Measurements from ENCODE around the gene TMCC3. TPM values are rescaled to one million over a fixed set of nuclear protein-coding genes. Genes with fewer than 3 reads are reported as not detected.

The TMCC3 gene
- total RNA-seq, 1 experiment from 2014 or later, result 0.92 TPM

DNA sequence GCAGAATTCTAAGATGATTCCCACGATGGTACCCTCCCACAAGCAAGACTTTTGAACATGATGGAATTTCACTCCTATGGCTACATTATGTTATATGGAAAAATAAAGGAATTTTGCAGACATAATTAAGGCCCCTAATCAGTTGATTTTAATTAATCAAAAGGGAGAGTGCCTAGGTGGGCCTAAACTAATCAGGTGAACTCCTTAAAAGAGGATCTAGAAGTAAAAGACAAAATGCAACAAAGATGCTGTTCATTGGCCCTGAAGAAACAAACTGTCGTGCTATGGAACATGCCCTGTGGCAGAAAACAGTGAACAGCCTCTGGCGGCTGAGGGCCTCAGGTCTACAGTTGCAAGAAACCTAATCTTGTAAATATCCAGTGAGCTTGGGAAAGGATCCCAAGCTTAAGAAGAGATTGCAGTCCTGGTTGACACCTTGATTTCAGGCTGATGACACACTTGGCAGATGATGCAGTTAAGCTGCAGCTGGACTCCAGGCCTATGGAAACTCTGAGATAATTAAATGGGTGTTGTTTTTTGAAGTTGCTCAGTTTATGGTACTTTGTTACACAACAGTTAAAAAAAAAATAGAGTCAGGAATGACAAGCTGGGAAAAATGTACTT is 13.8 kb downstream of the TMCC3 start:
- in situ Hi-C loops (cut with HindIII; ENCODE audit: low pct_unique_long_range_greater_than_20kb, low sequenced_read_pairs) (no loop called here), intact Hi-C loops (cut with micrococcal nuclease; ENCODE audit: unreplicated experiment) (no loop called here)
- H3K4me1 ChIP-seq (ENCODE audit: control insufficient read depth, insufficient read depth, low read length), result no peaks in the 10 kb centered on the region
- TF ChIP-seq, protein P1, sequence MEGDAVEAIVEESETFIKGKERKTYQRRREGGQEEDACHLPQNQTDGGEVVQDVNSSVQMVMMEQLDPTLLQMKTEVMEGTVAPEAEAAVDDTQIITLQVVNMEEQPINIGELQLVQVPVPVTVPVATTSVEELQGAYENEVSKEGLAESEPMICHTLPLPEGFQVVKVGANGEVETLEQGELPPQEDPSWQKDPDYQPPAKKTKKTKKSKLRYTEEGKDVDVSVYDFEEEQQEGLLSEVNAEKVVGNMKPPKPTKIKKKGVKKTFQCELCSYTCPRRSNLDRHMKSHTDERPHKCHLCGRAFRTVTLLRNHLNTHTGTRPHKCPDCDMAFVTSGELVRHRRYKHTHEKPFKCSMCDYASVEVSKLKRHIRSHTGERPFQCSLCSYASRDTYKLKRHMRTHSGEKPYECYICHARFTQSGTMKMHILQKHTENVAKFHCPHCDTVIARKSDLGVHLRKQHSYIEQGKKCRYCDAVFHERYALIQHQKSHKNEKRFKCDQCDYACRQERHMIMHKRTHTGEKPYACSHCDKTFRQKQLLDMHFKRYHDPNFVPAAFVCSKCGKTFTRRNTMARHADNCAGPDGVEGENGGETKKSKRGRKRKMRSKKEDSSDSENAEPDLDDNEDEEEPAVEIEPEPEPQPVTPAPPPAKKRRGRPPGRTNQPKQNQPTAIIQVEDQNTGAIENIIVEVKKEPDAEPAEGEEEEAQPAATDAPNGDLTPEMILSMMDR (IDR thresholded peaks at IDR 0.05), result no peak
- no peak for TF ChIP-seq TCF7L2 (IDR thresholded peaks at IDR 0.05; ENCODE audit: low read depth, low read length)
- TF ChIP-seq, protein P2, sequence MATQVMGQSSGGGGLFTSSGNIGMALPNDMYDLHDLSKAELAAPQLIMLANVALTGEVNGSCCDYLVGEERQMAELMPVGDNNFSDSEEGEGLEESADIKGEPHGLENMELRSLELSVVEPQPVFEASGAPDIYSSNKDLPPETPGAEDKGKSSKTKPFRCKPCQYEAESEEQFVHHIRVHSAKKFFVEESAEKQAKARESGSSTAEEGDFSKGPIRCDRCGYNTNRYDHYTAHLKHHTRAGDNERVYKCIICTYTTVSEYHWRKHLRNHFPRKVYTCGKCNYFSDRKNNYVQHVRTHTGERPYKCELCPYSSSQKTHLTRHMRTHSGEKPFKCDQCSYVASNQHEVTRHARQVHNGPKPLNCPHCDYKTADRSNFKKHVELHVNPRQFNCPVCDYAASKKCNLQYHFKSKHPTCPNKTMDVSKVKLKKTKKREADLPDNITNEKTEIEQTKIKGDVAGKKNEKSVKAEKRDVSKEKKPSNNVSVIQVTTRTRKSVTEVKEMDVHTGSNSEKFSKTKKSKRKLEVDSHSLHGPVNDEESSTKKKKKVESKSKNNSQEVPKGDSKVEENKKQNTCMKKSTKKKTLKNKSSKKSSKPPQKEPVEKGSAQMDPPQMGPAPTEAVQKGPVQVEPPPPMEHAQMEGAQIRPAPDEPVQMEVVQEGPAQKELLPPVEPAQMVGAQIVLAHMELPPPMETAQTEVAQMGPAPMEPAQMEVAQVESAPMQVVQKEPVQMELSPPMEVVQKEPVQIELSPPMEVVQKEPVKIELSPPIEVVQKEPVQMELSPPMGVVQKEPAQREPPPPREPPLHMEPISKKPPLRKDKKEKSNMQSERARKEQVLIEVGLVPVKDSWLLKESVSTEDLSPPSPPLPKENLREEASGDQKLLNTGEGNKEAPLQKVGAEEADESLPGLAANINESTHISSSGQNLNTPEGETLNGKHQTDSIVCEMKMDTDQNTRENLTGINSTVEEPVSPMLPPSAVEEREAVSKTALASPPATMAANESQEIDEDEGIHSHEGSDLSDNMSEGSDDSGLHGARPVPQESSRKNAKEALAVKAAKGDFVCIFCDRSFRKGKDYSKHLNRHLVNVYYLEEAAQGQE (IDR thresholded peaks at IDR 0.05; ENCODE audit: insufficient read depth in 1 of 2, low read depth in 2 of 2, low read length in 1 of 2), result no peak
- TF ChIP-seq POLR2AphosphoS5 (IDR thresholded peaks at IDR 0.05; ENCODE audit: low read depth, low read length), result no peak
- TF ChIP-seq SIN3A (IDR thresholded peaks at IDR 0.05; ENCODE audit: borderline replicate concordance, insufficient read depth, low read depth, low read length), result no peak
- DNase-seq (ENCODE audit: low read depth, low spot score) (no peak), ATAC-seq (no peak)
- H3K9me3 ChIP-seq (ENCODE audit: control insufficient read depth, insufficient read depth, low read depth, low read length), result no peaks in the 10 kb centered on the region
- no peaks in the 10 kb centered on the region for H3K36me3 ChIP-seq (ENCODE audit: control insufficient read depth, insufficient read depth, low read length)
- H3K4me3 ChIP-seq (ENCODE audit: low read depth in 2 of 2, low read length in 2 of 2), result no peak overlapping the region
- ChIA-PET CTCF (no interaction called here), POLR2A (no interaction called here)
- no TSS peak for BruUV-seq (replicated peaks)
- no peak overlapping the region for H3K27ac ChIP-seq (ENCODE audit: low read length)
- no peaks in the 10 kb centered on the region for H3K27me3 ChIP-seq (ENCODE audit: control insufficient read depth, insufficient read depth, low read length)

DNA sequence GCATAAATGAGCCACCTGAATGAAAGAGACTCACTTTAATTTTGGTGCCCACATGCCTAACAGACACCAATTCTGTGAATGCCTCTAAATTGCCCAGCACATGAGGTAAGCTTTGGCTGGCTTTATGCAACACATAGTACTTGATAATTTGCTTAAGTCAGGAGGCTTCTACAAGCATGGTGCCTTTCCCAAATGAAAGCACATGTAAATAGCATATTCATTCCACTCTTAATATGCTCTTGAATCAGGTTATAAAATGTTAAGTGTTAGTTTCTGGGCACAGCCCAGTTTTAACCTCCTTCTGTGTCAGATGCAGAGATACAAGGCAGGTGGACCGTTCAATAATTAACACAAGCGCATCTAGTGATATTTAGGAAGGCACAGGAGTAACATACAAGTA is 15.6 kb downstream of the TMCC3 start:
- H3K27ac ChIP-seq (ENCODE audit: low read length), result no peak overlapping the region
- no peaks in the 10 kb centered on the region for H3K9me3 ChIP-seq (ENCODE audit: control insufficient read depth, insufficient read depth, low read depth, low read length)
- H3K4me1 ChIP-seq (ENCODE audit: control insufficient read depth, insufficient read depth, low read length), result no peaks in the 10 kb centered on the region
- no peak for DNase-seq (ENCODE audit: low read depth, low spot score)
- ChIA-PET CTCF (interaction anchor here (0.7 kb wide), 2 partner anchors 121 to 129 kb away, joined by 4 read pairs; no protein-coding TSS in a partner anchor), POLR2A (no interaction called here)
- H3K36me3 ChIP-seq (ENCODE audit: control insufficient read depth, insufficient read depth, low read length), result no peaks in the 10 kb centered on the region
- H3K27me3 ChIP-seq (ENCODE audit: control insufficient read depth, insufficient read depth, low read length), result no peaks in the 10 kb centered on the region
- no peak for ATAC-seq
- in situ Hi-C loops (cut with HindIII; ENCODE audit: low pct_unique_long_range_greater_than_20kb, low sequenced_read_pairs) (no loop called here), intact Hi-C loops (cut with micrococcal nuclease; ENCODE audit: unreplicated experiment) (no loop called here)
- no peak overlapping the region for H3K4me3 ChIP-seq (ENCODE audit: low read depth in 2 of 2, low read length in 2 of 2)
- TF ChIP-seq SIN3A (IDR thresholded peaks at IDR 0.05; ENCODE audit: borderline replicate concordance, insufficient read depth, low read depth, low read length), result no peak
- TF ChIP-seq, protein P2 (IDR thresholded peaks at IDR 0.05; ENCODE audit: insufficient read depth in 1 of 2, low read depth in 2 of 2, low read length in 1 of 2), result no peak
- TF ChIP-seq, protein P1 (IDR thresholded peaks at IDR 0.05), result no peak
- no peak for TF ChIP-seq TCF7L2 (IDR thresholded peaks at IDR 0.05; ENCODE audit: low read depth, low read length)
- no peak for TF ChIP-seq POLR2AphosphoS5 (IDR thresholded peaks at IDR 0.05; ENCODE audit: low read depth, low read length)
- no TSS peak for BruUV-seq (replicated peaks)

All from Panc1 (cell line).